DOHH2 (cell line): Measurements from ENCODE around the gene SMAD5.

ENCODE experiments used
- CTCF ChIP-seq: fragments of 200-600 bp; sonication (generic); IDR thresholded peaks from one replicate; pipeline ENCODE4 v1.5.1; 2014; ENCODE audit warnings: antibody characterized with exemption, mild to moderate bottlenecking, low read depth, low read length; ENCODE audit not compliant: poor library complexity, severe bottlenecking
- EZH2phosphoT487 ChIP-seq: fragments of 200-600 bp; sonication (generic); IDR thresholded peaks from 2 replicates; pipeline ENCODE4 v1.6.1; 2017; ENCODE audit warnings: borderline replicate concordance, mild to moderate bottlenecking, antibody characterized with exemption, low read length, moderate library complexity, mixed read lengths

- no peak for TF ChIP-seq CTCF
- TF ChIP-seq EZH2phosphoT487 = no peak
Measured at GRCh38 chr5:136115183-136115865, 17.3 kb upstream of the SMAD5 start.
